Bronchial epithelial cell (primary cell): Measurements from ENCODE around the gene PLA2G4E. TPM values are rescaled to one million over a fixed set of nuclear protein-coding genes. Genes with fewer than 3 reads are reported as not detected.

Experiments
- DNase-seq: peaks from one replicate; pipeline ENCODE4 v3.0.0-alpha.2; 2010; ENCODE audit warnings: low read depth
- FAIRE-seq: peaks from 2 replicates; lab custom pipeline; 2011; peaks lifted over from hg19 to GRCh38; lab: Jason Lieb, UNC
- H3K27me3 ChIP-seq: 2 replicates; pipeline ENCODE4 v1.5.1; 2011; ENCODE audit warnings: low read length; ENCODE audit not compliant: control insufficient read depth, insufficient read depth
- H3K36me3 ChIP-seq: 2 replicates; pipeline ENCODE4 v1.5.1; 2011; ENCODE audit warnings: low read length; ENCODE audit not compliant: control insufficient read depth, insufficient read depth
- H3K4me3 ChIP-seq: 2 replicates; pipeline ENCODE4 v1.5.1; 2011; ENCODE audit warnings: mild to moderate bottlenecking, low read depth, low read length, control low read depth
- CTCF ChIP-seq: IDR thresholded peaks from 2 replicates; pipeline ENCODE4 v1.5.1; 2011; ENCODE audit warnings: mild to moderate bottlenecking, moderate library complexity, low read length, control low read depth, inconsistent platforms; ENCODE audit not compliant: insufficient read depth, severe bottlenecking
- total RNA-seq: library from RNA; depleted of rRNA; stranded (reverse); fragments of >200 nt; gene quantifications from 2 replicates; pipeline ENCODE4 v1.2.1, GENCODE V29; 2014

The PLA2G4E gene
- total RNA-seq, 1 donor from 2014 or later, result under 0.01 TPM

DNA sequence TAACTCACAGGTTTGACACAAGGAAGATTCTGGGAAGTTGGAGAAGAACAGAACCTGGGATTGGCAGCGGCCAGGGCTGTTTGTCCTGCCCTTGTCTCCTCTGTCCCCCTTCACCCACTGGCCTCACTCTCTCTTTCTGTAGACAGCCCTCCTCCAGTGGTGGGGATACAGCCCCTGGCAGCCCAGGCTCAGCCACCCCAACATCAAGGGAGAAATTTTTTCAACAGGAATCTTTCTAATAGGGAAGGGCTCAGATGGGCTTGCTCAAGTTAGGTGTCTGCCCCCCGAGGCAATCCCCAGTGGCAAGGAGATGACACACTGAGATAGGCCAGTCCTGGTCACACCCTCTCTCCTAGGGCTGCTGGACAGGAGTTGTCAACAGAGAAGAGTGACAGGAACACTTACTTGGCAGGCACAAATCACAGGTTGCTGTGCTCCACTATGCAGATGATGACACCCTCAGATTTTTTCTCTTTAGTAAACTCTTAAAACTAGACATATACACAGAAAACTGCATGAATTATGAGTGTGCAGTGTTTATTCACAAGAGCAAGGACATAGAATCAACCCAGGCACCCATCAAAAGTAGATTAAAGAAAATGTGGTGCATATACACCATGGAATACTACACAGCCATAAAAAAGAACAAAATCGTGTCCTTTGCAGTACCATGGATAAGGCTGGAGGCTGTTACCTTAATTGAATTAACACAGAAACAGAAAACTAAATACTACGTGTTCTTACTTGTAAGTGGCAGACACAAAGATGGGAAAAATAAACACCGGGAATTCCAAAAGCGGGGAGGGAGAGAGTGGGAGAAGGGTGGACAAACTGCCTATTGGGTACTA lies 37.2 kb upstream of the PLA2G4E start:
- FAIRE-seq (no peak), DNase-seq (peak; percentile 52)

GRCh38 chr15:42056934-42057798 lies 36.3 kb upstream of the PLA2G4E start:
- Histone ChIP-seq H3K27me3 (no peaks in the 10 kb centered on the region), H3K4me3 (peak overlapping the region; percentile 30), H3K36me3 (no peaks in the 10 kb centered on the region)
- TF ChIP-seq CTCF, result peak; percentile 72
- DNase-seq, result peak; percentile 100
- FAIRE-seq, result peak; percentile 95

More for the DNA sequence above, 37.2 kb upstream of the PLA2G4E start:
- Histone ChIP-seq H3K36me3 (no peaks in the 10 kb centered on the region), H3K4me3 (no peak overlapping the region), H3K27me3 (no peaks in the 10 kb centered on the region)
- TF ChIP-seq CTCF, result no peak

DNA sequence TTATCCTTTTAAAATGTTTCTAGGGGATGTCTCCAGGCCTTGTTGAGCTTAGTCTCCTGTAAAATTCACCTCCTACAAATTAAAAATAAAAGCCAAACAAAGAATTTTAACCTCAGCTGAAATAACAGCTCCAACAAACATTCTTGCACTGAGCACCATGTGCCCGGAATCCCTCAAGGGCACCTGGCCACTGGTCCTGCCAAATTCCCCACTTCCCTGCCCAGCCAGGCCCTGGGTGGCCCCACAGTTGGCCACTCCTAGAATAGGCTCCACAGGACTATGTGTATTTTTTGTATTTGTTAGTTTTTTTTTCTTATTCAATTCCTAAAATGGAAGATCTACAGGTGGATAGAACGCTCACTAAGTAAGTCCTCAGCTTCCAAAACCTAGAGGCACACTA lies 33.1 kb upstream of the PLA2G4E start:
- FAIRE-seq, result no peak
- TF ChIP-seq CTCF, result no peak

GRCh38 chr15:42053010-42053409 lies 32.2 kb upstream of the PLA2G4E start:
- FAIRE-seq (no peak), DNase-seq (no peak)
- no peak for TF ChIP-seq CTCF
- Histone ChIP-seq H3K27me3 (no peaks in the 10 kb centered on the region), H3K4me3 (no peak overlapping the region), H3K36me3 (no peaks in the 10 kb centered on the region)

More for the DNA sequence above, 33.1 kb upstream of the PLA2G4E start:
- no peak overlapping the region for H3K4me3 ChIP-seq
- no peak for DNase-seq
- H3K36me3 ChIP-seq, result no peaks in the 10 kb centered on the region
- H3K27me3 ChIP-seq, result no peaks in the 10 kb centered on the region

DNA sequence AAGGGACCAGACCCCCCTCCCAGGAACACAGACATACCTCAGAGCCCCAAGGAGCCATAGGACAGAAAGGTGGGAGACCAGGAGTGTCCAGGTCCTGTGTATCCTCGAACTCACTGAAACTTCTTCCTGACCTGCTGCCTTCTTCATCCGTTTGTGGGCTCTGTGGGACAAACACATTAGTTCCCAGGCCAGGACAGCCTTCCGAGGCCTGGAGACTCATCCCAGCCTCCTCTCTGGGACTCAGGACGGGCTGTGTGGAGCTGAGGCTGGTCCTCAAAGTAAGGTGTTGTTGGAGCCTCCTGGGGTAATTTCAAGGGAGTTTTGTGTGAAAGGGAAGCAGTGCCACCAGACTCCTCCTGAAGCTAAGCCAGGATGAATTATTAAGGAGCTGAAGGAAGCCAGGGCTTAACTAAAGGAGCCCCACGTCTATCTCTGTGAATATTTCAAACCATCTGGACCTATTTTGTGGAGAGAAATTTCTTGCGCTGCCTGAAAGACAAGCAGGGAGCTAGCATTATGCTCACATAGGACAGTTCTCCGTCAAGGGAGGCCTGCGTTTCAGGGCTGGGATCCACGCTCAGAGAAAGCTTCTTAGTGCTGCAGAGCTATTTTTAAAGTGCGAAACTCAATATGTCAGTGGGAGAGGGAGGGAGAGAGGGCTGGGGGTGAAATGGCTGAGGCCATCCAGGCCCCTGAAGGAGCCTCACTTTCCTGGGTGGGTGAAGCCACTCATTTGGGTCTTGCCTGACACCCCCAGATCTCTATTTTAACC lies 29.8 kb upstream of the PLA2G4E start:
- no peaks in the 10 kb centered on the region for H3K27me3 ChIP-seq
- H3K36me3 ChIP-seq, result no peaks in the 10 kb centered on the region
- FAIRE-seq (peak; percentile 40), DNase-seq (no peak)
- no peak for TF ChIP-seq CTCF
- H3K4me3 ChIP-seq, result no peak overlapping the region
